ENCODE data around the gene LRIG2. TPM values are rescaled to one million over a fixed set of nuclear protein-coding genes. Genes with fewer than 3 reads are reported as not detected.

The LRIG2 gene
- total and polyA plus RNA-seq, 9 of the 15 experiments (the other 6 are each of a cell fraction or from before 2014, with no cell fraction given), result 1.8 to 28.1 (median 11.5) TPM

- no peak for TF ChIP-seq HBP1 (CRISPR knock-in tag; IDR thresholded peaks at IDR 0.05)
- TF ChIP-seq KLF6 (CRISPR knock-in tag; IDR thresholded peaks at IDR 0.05; ENCODE audit: borderline replicate concordance), result no peak
- TF ChIP-seq CCAR2 (IDR thresholded peaks at IDR 0.05; ENCODE audit: low read depth, low read length), result no peak
- TF ChIP-seq HMG20A (CRISPR knock-in tag; conservative IDR thresholded peaks at IDR 0.05), result no peak; the same call in 1 of the 2 replicates
- peak; percentile 56 for TF ChIP-seq C11orf30 (IDR thresholded peaks at IDR 0.05; ENCODE audit: low read depth)
- TF ChIP-seq SNAPC5 (CRISPR knock-in tag; IDR thresholded peaks at IDR 0.05), result no peak
- TF ChIP-seq HCFC1 (IDR thresholded peaks at IDR 0.05; ENCODE audit: low read depth, low read length), result peak; percentile 56
- no peak for TF ChIP-seq ZNF263 (CRISPR knock-in tag; IDR thresholded peaks at IDR 0.05; ENCODE audit: borderline replicate concordance)
- TF ChIP-seq ZNF212 (CRISPR knock-in tag; IDR thresholded peaks at IDR 0.05), result 0 out of 2 replicates have a peak, but pooled peaks have one; percentile 7
- TF ChIP-seq, protein P1, sequence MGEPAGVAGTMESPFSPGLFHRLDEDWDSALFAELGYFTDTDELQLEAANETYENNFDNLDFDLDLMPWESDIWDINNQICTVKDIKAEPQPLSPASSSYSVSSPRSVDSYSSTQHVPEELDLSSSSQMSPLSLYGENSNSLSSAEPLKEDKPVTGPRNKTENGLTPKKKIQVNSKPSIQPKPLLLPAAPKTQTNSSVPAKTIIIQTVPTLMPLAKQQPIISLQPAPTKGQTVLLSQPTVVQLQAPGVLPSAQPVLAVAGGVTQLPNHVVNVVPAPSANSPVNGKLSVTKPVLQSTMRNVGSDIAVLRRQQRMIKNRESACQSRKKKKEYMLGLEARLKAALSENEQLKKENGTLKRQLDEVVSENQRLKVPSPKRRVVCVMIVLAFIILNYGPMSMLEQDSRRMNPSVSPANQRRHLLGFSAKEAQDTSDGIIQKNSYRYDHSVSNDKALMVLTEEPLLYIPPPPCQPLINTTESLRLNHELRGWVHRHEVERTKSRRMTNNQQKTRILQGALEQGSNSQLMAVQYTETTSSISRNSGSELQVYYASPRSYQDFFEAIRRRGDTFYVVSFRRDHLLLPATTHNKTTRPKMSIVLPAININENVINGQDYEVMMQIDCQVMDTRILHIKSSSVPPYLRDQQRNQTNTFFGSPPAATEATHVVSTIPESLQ (CRISPR knock-in tag; IDR thresholded peaks at IDR 0.05), result peak; percentile 42
- TF ChIP-seq ZNF740 (CRISPR knock-in tag; IDR thresholded peaks at IDR 0.05), result no peak; the same call in none of the 2 replicates
- no peak for TF ChIP-seq ZNF740 (tag; IDR thresholded peaks at IDR 0.05)
- TF ChIP-seq SMARCA5 (IDR thresholded peaks at IDR 0.05), result no peak; the same call in 1 of the 2 replicates
- no peak for TF ChIP-seq OTX1 (CRISPR knock-in tag; IDR thresholded peaks at IDR 0.05)
- TF ChIP-seq SUPT5H (IDR thresholded peaks at IDR 0.05), result peak; percentile 98
- TF ChIP-seq THRB (CRISPR knock-in tag; conservative IDR thresholded peaks at IDR 0.05), result no peak
- peak; percentile 92; the same call in 1 of the 2 replicates for TF ChIP-seq LCOR (CRISPR knock-in tag; IDR thresholded peaks at IDR 0.05)
- TF ChIP-seq, protein P2, sequence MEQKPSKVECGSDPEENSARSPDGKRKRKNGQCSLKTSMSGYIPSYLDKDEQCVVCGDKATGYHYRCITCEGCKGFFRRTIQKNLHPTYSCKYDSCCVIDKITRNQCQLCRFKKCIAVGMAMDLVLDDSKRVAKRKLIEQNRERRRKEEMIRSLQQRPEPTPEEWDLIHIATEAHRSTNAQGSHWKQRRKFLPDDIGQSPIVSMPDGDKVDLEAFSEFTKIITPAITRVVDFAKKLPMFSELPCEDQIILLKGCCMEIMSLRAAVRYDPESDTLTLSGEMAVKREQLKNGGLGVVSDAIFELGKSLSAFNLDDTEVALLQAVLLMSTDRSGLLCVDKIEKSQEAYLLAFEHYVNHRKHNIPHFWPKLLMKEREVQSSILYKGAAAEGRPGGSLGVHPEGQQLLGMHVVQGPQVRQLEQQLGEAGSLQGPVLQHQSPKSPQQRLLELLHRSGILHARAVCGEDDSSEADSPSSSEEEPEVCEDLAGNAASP (IDR thresholded peaks at IDR 0.05), result no peak
- peak; percentile 25 for TF ChIP-seq ZNF197 (CRISPR knock-in tag; IDR thresholded peaks at IDR 0.05; ENCODE audit: low read depth)
- peak; percentile 15; the same call in 1 of the 2 replicates for TF ChIP-seq ZNF239 (CRISPR knock-in tag; IDR thresholded peaks at IDR 0.05)
- no peak for TF ChIP-seq TFAM (CRISPR knock-in tag; conservative IDR thresholded peaks at IDR 0.05)
Measured at GRCh38 chr1:113072757-113073478, at the start of gene LRIG2 (continued).
